ENCODE data around the gene CCP110. TPM values are rescaled to one million over a fixed set of nuclear protein-coding genes. Genes with fewer than 3 reads are reported as not detected.

CCP110 gene
- total RNA-seq, 2 donors from 2014 or later, result 9.6 to 16.2 TPM

DNA sequence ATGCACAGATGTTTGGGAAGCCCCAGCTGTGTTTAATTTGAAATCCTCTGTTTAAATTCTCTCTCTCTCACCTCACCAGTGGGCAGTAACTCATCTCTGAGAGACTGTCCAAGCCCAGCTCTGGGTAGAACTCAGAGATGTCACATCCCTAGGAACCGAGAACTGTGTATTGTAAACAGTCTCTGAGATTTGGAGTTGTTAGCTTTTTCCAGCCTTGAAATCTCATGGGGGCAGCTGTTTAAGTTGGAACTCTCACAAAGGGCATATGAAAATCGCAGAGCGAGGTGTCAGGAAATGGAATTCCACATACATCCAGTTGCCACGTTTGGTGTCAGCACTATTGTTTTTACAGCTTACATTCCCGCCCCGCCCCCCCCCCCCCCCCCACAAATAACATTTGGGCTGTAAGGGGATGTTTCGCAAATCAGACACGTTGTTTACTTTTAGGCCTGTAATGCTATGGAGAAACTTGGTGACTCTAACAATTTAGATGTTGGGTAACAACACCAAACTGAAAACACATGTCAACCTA, 66.1 kb downstream of the CCP110 start:
- no peaks in the 10 kb centered on the region for H3K27me3 ChIP-seq
- H3K36me3 ChIP-seq (replicated peaks in 1 of 2; ENCODE audit: insufficient read depth in 1 of 2, low read depth in 2 of 2), result peaks cover 0 to 3% of the 10 kb centered on the region in 2 donors
- ATAC-seq, result no peak
- intact Hi-C loops (cut with DNase I), result no loop called here
- TF ChIP-seq, protein P1, sequence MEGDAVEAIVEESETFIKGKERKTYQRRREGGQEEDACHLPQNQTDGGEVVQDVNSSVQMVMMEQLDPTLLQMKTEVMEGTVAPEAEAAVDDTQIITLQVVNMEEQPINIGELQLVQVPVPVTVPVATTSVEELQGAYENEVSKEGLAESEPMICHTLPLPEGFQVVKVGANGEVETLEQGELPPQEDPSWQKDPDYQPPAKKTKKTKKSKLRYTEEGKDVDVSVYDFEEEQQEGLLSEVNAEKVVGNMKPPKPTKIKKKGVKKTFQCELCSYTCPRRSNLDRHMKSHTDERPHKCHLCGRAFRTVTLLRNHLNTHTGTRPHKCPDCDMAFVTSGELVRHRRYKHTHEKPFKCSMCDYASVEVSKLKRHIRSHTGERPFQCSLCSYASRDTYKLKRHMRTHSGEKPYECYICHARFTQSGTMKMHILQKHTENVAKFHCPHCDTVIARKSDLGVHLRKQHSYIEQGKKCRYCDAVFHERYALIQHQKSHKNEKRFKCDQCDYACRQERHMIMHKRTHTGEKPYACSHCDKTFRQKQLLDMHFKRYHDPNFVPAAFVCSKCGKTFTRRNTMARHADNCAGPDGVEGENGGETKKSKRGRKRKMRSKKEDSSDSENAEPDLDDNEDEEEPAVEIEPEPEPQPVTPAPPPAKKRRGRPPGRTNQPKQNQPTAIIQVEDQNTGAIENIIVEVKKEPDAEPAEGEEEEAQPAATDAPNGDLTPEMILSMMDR (IDR thresholded peaks at IDR 0.05), result no peak
- TF ChIP-seq POLR2A (IDR thresholded peaks at IDR 0.05), result no peak
- DNase-seq, result no peak
- WGBS, 2 donors, result 49 to 60% methylated on average over 8 of the region's 8 CpGs
- H3K4me3 ChIP-seq, result no peak overlapping the region
- no peak overlapping the region for H3K27ac ChIP-seq
- H3K4me1 ChIP-seq, result no peaks in the 10 kb centered on the region
- H3K9me3 ChIP-seq, result no peaks in the 10 kb centered on the region

DNA sequence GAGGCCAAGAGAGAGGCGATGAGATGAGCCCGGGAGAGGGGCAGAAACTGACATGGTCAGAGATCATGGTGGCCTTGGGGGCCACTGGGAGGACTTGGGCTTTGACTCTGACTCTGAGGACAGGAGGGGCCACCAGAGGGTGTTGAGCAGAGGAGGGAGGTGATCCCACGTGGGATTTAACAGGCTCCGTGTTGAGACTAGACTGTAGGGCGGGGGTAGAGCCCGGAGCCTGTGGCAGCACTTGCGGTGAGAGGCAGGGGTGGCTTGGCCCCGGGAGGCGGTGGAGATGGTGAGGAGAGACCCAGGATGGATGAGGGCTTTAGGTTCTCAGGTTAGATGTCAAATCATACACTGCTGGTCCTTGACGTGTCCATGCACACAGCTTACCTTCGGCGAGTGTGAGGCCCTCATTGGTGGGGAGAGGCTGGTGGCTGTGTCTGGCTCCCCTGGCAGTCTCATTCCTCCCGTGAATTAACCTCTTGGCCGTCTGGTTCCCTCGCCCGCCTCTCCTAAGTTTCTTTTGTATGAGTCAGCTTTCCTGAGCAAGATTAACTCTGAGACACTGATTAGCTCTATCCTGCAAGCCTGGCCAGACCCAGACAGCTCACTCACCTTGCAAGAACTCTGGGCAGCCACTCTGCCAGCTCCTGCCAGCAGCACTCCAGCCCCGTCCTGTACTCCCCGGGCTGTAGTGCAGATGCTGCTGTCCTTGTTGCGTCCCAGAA, 71.5 kb downstream of the CCP110 start:
- intact Hi-C loops (cut with DNase I), result no loop called here
- Histone ChIP-seq H3K36me3 (replicated peaks in 1 of 2; ENCODE audit: insufficient read depth in 1 of 2, low read depth in 2 of 2) (peaks cover 0 to 3% of the 10 kb centered on the region in 2 donors), H3K9me3 (no peaks in the 10 kb centered on the region), H3K4me3 (no peak overlapping the region), H3K4me1 (peaks cover 4% of the 10 kb centered on the region), H3K27me3 (no peaks in the 10 kb centered on the region), H3K27ac (no peak overlapping the region)
- peak; percentile 78 for ATAC-seq
- DNase-seq, result peak; percentile 37 to 81 (median 67)
- 71 to 72% methylated on average over 18 to 19 of the region's 19 CpGs for WGBS, 2 donors
- TF ChIP-seq, protein P1 (IDR thresholded peaks at IDR 0.05), result no peak
- no peak for TF ChIP-seq POLR2A (IDR thresholded peaks at IDR 0.05)

DNA sequence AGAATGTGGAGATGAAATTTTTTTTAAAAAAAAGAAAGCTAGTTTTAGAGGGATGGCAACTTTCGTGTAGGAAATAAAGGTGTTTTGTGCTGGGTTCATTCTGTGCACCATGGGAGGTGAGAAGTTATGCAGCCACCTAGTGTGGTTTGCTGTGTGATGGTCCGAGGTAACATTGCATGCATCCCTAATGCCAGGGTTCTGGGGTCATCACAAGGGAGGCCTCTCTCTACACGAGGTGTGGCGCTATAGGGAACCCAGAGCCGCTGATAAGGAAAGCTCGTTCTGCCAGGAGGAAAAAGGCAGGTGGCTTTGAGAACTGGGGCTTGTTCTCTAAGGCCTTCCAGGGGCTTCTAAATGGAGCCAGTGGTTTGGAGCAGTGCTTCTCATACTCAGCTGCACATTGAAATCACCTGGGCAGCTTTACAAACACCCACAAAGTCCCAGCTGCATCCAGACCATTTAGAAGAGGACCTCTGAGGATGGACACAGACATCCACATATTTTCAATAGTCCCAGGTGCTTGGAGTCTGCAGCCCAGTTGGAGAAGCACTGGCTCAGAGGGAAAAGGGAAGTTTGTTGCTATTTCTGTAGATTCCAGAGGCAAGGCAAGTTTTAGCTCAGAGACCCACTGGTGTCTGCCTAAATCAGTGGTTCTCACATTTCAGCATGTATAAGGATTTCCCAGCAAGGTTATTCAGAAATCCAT, 75.2 kb downstream of the CCP110 start:
- H3K9me3 ChIP-seq, result no peaks in the 10 kb centered on the region
- WGBS, 2 donors, result 71 to 74% methylated on average over 5 to 6 of the region's 6 CpGs
- no peak overlapping the region for H3K27ac ChIP-seq
- no peaks in the 10 kb centered on the region for H3K27me3 ChIP-seq
- no peak for TF ChIP-seq POLR2A (IDR thresholded peaks at IDR 0.05)
- TF ChIP-seq, protein P1 (IDR thresholded peaks at IDR 0.05), result no peak
- intact Hi-C loops (cut with DNase I), result no loop called here
- H3K36me3 ChIP-seq (replicated peaks in 1 of 2; ENCODE audit: insufficient read depth in 1 of 2, low read depth in 2 of 2), result peaks cover 0 to 2% of the 10 kb centered on the region in 2 donors
- no peak for DNase-seq
- H3K4me1 ChIP-seq, result peaks cover 4% of the 10 kb centered on the region
- no peak for ATAC-seq
- H3K4me3 ChIP-seq, result no peak overlapping the region

DNA sequence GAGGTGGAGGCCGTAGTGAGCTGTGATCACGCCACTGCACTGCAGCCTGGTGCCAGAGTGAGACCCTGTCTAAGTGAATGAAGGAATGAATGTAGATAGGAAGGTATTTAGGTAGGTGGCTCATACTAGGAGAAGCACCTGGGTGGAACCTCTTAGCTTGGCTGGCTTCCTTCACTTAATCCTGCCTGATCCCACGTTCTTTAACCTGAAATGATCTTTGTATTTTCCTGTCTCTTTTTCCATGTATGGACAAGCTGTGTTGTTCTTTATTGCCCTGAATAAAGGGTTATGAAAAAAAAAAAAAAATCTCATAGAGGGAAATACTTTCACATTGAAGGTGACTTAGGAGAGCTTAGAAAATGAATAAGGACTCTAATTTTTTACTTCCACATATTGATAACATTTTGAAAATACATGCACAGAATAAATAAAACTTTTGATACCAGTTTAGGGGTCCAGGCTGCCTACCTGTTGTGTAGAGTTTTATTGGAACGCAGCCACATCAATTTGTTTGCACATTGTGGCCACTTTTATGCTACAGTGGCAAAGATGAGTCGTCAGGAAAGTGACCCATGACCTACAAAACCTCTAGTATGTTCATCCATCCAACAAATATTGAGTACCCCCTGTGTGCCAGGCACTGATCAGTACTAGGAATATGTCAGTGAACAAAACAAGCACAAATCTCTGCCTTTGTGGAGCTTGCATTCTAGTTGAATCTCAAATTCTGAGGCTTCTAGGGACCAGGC, 76.4 kb downstream of the CCP110 start:
- TF ChIP-seq, protein P1 (IDR thresholded peaks at IDR 0.05), result no peak
- H3K27me3 ChIP-seq, result no peaks in the 10 kb centered on the region
- no peaks in the 10 kb centered on the region for H3K9me3 ChIP-seq
- peaks cover 0 to 2% of the 10 kb centered on the region in 2 donors for H3K36me3 ChIP-seq (replicated peaks in 1 of 2; ENCODE audit: insufficient read depth in 1 of 2, low read depth in 2 of 2)
- no peak overlapping the region for H3K27ac ChIP-seq
- 70 to 72% methylated on average over 5 of the region's 5 CpGs for WGBS, 2 donors
- no peak for ATAC-seq
- peaks cover 2% of the 10 kb centered on the region for H3K4me1 ChIP-seq
- no peak overlapping the region for H3K4me3 ChIP-seq
- DNase-seq, result no peak
- intact Hi-C loops (cut with DNase I), result loop anchor here (5.0 kb wide), 1 partner anchor 287 kb away; no protein-coding TSS in a partner anchor

Data from body of pancreas (tissue), 4 donors.